Astrocyte of the cerebellum (primary cell): ENCODE measurements around the gene NEK11.
"Not testable (repeated sequence)": the region's sequence is repeated elsewhere in the genome, so short reads cannot be mapped to it uniquely, and the experiment has no call there.

Experiments used
- DNase-seq: peaks from one replicate; pipeline ENCODE4 v3.0.0-alpha.2; 2011; ENCODE audit warnings: low read depth
- H3K4me3 ChIP-seq: 2 replicates; pipeline ENCODE4 v1.5.1; 2011; ENCODE audit warnings: mild to moderate bottlenecking, low read depth, low read length, moderate library complexity
- CTCF ChIP-seq: IDR thresholded peaks from 2 replicates; pipeline ENCODE4 v1.5.1; 2012; ENCODE audit warnings: low read length, low read depth, moderate library complexity, mild to moderate bottlenecking; ENCODE audit errors: missing control alignments
- in situ Hi-C: cut with HindIII; loops from 2 replicates; pipeline ENCODE4 v1.10.0; 2017; ENCODE audit warnings: low sequenced_read_pairs

Gene NEK11

GRCh38 chr3:131371688-131372066 lies 345.0 kb downstream of the NEK11 start:
- no peak overlapping the region for H3K4me3 ChIP-seq
- in situ Hi-C loops: no loop called here
- no peak for DNase-seq
- no peak for TF ChIP-seq CTCF

- no peak for TF ChIP-seq CTCF
- in situ Hi-C loops: no loop called here
- DNase-seq: no peak
- no peak overlapping the region for H3K4me3 ChIP-seq
Measured at GRCh38 chr3:131374741-131375140, 348.1 kb downstream of the NEK11 start.

GRCh38 chr3:131380821-131381444 lies 354.3 kb downstream of the NEK11 start:
- DNase-seq, in situ Hi-C loops: not testable (repeated sequence)
- peak overlapping the region; percentile 80 for H3K4me3 ChIP-seq

GRCh38 chr3:131381445-131382291 lies 355.0 kb downstream of the NEK11 start, which contains the start of gene NUDT16:
Gene NUDT16, plus strand, starts transcription at chr3:131381774. Its CDS starts 31 bp downstream, at chr3:131381805.
- H3K4me3 ChIP-seq: peak within 1 kb of the TSS; percentile 80
- in situ Hi-C loops: no loop called here
- peak; percentile 12 for TF ChIP-seq CTCF
- DNase-seq: peak; percentile 96

GRCh38 chr3:131386429-131387165 lies 359.9 kb downstream of the NEK11 start:
- no peak for DNase-seq
- TF ChIP-seq CTCF: no peak
- no peak overlapping the region for H3K4me3 ChIP-seq
- in situ Hi-C loops: no loop called here

GRCh38 chr3:131387796-131388489 lies 361.3 kb downstream of the NEK11 start:
- no peak overlapping the region for H3K4me3 ChIP-seq
- TF ChIP-seq CTCF: no peak
- in situ Hi-C loops: no loop called here
- no peak for DNase-seq
